Ishikawa (cell line): ENCODE results near the gene MINK1.

Source experiments
- CREB1 ChIP-seq: IDR thresholded peaks from 2 replicates; pipeline ENCODE4 v1.6.1; 2012; ENCODE audit warnings: low read depth
- EGR1 ChIP-seq: IDR thresholded peaks from 2 replicates; pipeline ENCODE4 v1.6.1; 2012
- EP300 ChIP-seq: IDR thresholded peaks from 2 replicates; pipeline ENCODE4 v1.6.1; 2012; ENCODE audit warnings: borderline replicate concordance
- RAD21 ChIP-seq: IDR thresholded peaks from 2 replicates; pipeline ENCODE4 v1.6.1; 2012; ENCODE audit warnings: low read depth
- TAF1 ChIP-seq: IDR thresholded peaks from 2 replicates; pipeline ENCODE4 v1.6.1; 2012; ENCODE audit warnings: low read depth, mild to moderate bottlenecking
- TCF12 ChIP-seq: IDR thresholded peaks from 2 replicates; pipeline ENCODE4 v1.6.1; 2012; ENCODE audit warnings: low read depth
- TEAD4 ChIP-seq: IDR thresholded peaks from 2 replicates; pipeline ENCODE4 v1.6.1; 2012
- YY1 ChIP-seq: IDR thresholded peaks from 2 replicates; pipeline ENCODE4 v1.6.1; 2012; ENCODE audit warnings: low read depth
- ZBTB7A ChIP-seq: IDR thresholded peaks from 2 replicates; pipeline ENCODE4 v1.6.1; 2012; ENCODE audit warnings: low read depth
- TF ChIP-seq, protein P1 (sequence below): IDR thresholded peaks from 2 replicates; pipeline ENCODE4 v1.6.1; 2012
- TF ChIP-seq, protein P2 (sequence below): IDR thresholded peaks from 2 replicates; pipeline ENCODE4 v1.6.1; 2012; ENCODE audit warnings: low read depth, mild to moderate bottlenecking

DNA sequence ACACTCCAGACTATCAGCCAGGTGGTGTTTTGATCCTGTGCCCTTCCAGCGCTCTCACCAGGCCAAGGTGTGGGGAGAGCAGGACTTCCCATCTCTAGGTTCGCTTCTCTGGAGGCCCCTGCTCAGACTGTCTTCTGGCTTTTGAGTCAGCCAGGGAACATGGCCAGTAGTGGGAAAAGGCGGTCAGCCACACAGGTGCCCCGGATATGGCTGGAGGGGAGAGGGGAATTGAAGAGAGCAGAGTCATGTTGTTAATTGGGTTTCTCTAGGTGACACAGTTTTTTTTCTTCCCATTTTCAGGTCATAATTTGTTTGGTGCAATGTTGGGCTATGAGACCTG, 1.5 kb downstream of the MINK1 start:
- TF ChIP-seq TCF12: no peak
- no peak for TF ChIP-seq RAD21
- no peak for TF ChIP-seq EP300
- TF ChIP-seq, protein P1, sequence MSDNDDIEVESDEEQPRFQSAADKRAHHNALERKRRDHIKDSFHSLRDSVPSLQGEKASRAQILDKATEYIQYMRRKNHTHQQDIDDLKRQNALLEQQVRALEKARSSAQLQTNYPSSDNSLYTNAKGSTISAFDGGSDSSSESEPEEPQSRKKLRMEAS: no peak
- no peak for TF ChIP-seq TEAD4
- TF ChIP-seq, protein P2, sequence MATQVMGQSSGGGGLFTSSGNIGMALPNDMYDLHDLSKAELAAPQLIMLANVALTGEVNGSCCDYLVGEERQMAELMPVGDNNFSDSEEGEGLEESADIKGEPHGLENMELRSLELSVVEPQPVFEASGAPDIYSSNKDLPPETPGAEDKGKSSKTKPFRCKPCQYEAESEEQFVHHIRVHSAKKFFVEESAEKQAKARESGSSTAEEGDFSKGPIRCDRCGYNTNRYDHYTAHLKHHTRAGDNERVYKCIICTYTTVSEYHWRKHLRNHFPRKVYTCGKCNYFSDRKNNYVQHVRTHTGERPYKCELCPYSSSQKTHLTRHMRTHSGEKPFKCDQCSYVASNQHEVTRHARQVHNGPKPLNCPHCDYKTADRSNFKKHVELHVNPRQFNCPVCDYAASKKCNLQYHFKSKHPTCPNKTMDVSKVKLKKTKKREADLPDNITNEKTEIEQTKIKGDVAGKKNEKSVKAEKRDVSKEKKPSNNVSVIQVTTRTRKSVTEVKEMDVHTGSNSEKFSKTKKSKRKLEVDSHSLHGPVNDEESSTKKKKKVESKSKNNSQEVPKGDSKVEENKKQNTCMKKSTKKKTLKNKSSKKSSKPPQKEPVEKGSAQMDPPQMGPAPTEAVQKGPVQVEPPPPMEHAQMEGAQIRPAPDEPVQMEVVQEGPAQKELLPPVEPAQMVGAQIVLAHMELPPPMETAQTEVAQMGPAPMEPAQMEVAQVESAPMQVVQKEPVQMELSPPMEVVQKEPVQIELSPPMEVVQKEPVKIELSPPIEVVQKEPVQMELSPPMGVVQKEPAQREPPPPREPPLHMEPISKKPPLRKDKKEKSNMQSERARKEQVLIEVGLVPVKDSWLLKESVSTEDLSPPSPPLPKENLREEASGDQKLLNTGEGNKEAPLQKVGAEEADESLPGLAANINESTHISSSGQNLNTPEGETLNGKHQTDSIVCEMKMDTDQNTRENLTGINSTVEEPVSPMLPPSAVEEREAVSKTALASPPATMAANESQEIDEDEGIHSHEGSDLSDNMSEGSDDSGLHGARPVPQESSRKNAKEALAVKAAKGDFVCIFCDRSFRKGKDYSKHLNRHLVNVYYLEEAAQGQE: no peak
- TF ChIP-seq EGR1: no peak
- TF ChIP-seq TAF1: no peak
- TF ChIP-seq YY1: no peak
- TF ChIP-seq ZBTB7A: no peak
- TF ChIP-seq CREB1: no peak
